Neural cell (in vitro differentiated cells): Measurements from ENCODE around the gene YPEL5. TPM values are rescaled to one million over a fixed set of nuclear protein-coding genes. Genes with fewer than 3 reads are reported as not detected.

Experiments
- H2AFZ ChIP-seq: fragments of 200-600, 300-800 bp; sonication (generic), shearing (Covaris generic); 2 replicates; pipeline ENCODE4 v1.6.0; 2014; ENCODE audit warnings: low read depth, mild to moderate bottlenecking, antibody characterized with exemption, low read length, moderate library complexity
- H3F3A ChIP-seq: fragments of 200-600 bp; shearing (Covaris generic); 2 replicates; pipeline ENCODE4 v1.6.1; 2016; ENCODE audit warnings: mild to moderate bottlenecking, moderate library complexity, mixed read lengths, antibody characterized with exemption, low read length; ENCODE audit not compliant: insufficient read depth, poor library complexity, severe bottlenecking
- H3K27ac ChIP-seq: fragments of 200-600, 300-800 bp; sonication (generic), shearing (Covaris generic); 2 replicates; pipeline ENCODE4 v1.5.1; 2014; ENCODE audit warnings: mild to moderate bottlenecking, low read length, moderate library complexity
- H3K27me3 ChIP-seq: fragments of 300-800, 200-600 bp; sonication (generic), shearing (Covaris generic); 2 replicates; pipeline ENCODE4 v1.6.0; 2014; ENCODE audit warnings: mild to moderate bottlenecking, low read depth, low read length, moderate library complexity; ENCODE audit not compliant: insufficient read depth
- H3K36me3 ChIP-seq: fragments of 300-800, 200-600 bp; sonication (generic), shearing (Covaris generic); 2 replicates; pipeline ENCODE4 v1.5.1; 2014; ENCODE audit warnings: mild to moderate bottlenecking, antibody characterized with exemption, low read length, moderate library complexity; ENCODE audit not compliant: insufficient read depth
- H3K4me2 ChIP-seq: fragments of 300-800, 200-600 bp; sonication (generic), shearing (Covaris generic); 2 replicates; pipeline ENCODE4 v1.6.0; 2014; ENCODE audit warnings: mild to moderate bottlenecking, low read length
- H3K4me3 ChIP-seq: fragments of 300-800, 200-600 bp; sonication (generic), shearing (Covaris generic); 2 replicates; pipeline ENCODE4 v1.5.1; 2014; ENCODE audit warnings: mild to moderate bottlenecking, low read length, moderate library complexity
- H3K79me2 ChIP-seq: fragments of 200-600 bp; shearing (Covaris generic); replicated peaks from 2 replicates; pipeline ENCODE4 v1.6.0; 2014; ENCODE audit warnings: mild to moderate bottlenecking, low read length, moderate library complexity; ENCODE audit not compliant: insufficient read depth
- H3K9ac ChIP-seq: fragments of 300-800, 200-600 bp; sonication (generic), shearing (Covaris generic); 2 replicates; pipeline ENCODE4 v1.6.1; 2016; ENCODE audit warnings: mild to moderate bottlenecking, low read length, mixed read lengths
- H3K9me2 ChIP-seq: fragments of 200-600 bp; shearing (Covaris generic); 2 replicates; pipeline ENCODE4 v1.6.1; 2016; ENCODE audit warnings: mild to moderate bottlenecking, low read length, mixed read lengths; ENCODE audit not compliant: insufficient read depth
- H3K9me3 ChIP-seq: fragments of 200-600, 300-800 bp; sonication (generic), shearing (Covaris generic); 2 replicates; pipeline ENCODE4 v1.6.1; 2016; ENCODE audit warnings: mild to moderate bottlenecking, mixed run types, low read length, moderate library complexity, mixed read lengths
- H4K20me1 ChIP-seq: fragments of 200-600 bp; shearing (Covaris generic); 2 replicates; pipeline ENCODE4 v1.6.1; 2016; ENCODE audit warnings: mild to moderate bottlenecking, mixed run types; ENCODE audit not compliant: insufficient read depth
- CTCF ChIP-seq: fragments of 450-650 bp; IDR thresholded peaks from 2 replicates; pipeline ENCODE4 v1.5.1; 2014; ENCODE audit warnings: antibody characterized with exemption, mild to moderate bottlenecking, moderate library complexity; ENCODE audit not compliant: poor library complexity, severe bottlenecking
- EP300 ChIP-seq: fragments of 450-650 bp; conservative IDR thresholded peaks from 2 replicates; pipeline ENCODE4 v1.6.1; 2014; ENCODE audit warnings: antibody characterized with exemption, mild to moderate bottlenecking, moderate library complexity; ENCODE audit not compliant: poor library complexity, severe bottlenecking
- EZH2 ChIP-seq: fragments of 200-600, 300-800 bp; shearing (Covaris generic), sonication (generic); IDR thresholded peaks from 2 replicates; pipeline ENCODE4 v1.6.1; 2014; ENCODE audit warnings: antibody characterized with exemption, low read length, borderline replicate concordance, mild to moderate bottlenecking; ENCODE audit not compliant: insufficient read depth, poor library complexity, severe bottlenecking
- MXI1 ChIP-seq: fragments of 450-650 bp; conservative IDR thresholded peaks from 2 replicates; pipeline ENCODE4 v1.6.1; 2014; ENCODE audit warnings: antibody characterized with exemption, mild to moderate bottlenecking; ENCODE audit not compliant: poor library complexity, severe bottlenecking
- POLR2AphosphoS5 ChIP-seq: IDR thresholded peaks from 2 replicates; pipeline ENCODE4 v1.6.1; 2012
- RAD21 ChIP-seq: fragments of 450-650 bp; conservative IDR thresholded peaks from 2 replicates; pipeline ENCODE4 v1.6.1; 2014; ENCODE audit warnings: antibody characterized with exemption, mild to moderate bottlenecking, moderate library complexity
- REST ChIP-seq: IDR thresholded peaks from 2 replicates; pipeline ENCODE4 v1.6.1; 2012; ENCODE audit warnings: borderline replicate concordance
- SMC3 ChIP-seq: fragments of 450-650 bp; conservative IDR thresholded peaks from 2 replicates; pipeline ENCODE4 v1.6.1; 2014; ENCODE audit warnings: antibody characterized with exemption, mild to moderate bottlenecking, moderate library complexity; ENCODE audit not compliant: poor library complexity
- TAF1 ChIP-seq: IDR thresholded peaks from 2 replicates; pipeline ENCODE4 v1.6.1; 2012; ENCODE audit warnings: low read depth
- polyA plus RNA-seq: library from polyadenylated mRNA; depleted of rRNA; stranded (reverse); fragments of >200 nt; gene quantifications from 2 replicates; pipeline ENCODE4 v1.2.3, GENCODE V29; 2014

Gene YPEL5
- polyA plus RNA-seq, 1 donor from 2014 or later, result 130 TPM

GRCh38 chr2:30179536-30179935, 32.7 kb downstream of the YPEL5 start:
- no peaks in the 10 kb centered on the region for H3K27me3 ChIP-seq
- no peak overlapping the region for H3K9ac ChIP-seq
- no peak overlapping the region for H3K27ac ChIP-seq
- no peaks in the 10 kb centered on the region for H3K9me3 ChIP-seq
- no peaks in the 10 kb centered on the region for H4K20me1 ChIP-seq
- H3K36me3 ChIP-seq, result no peaks in the 10 kb centered on the region
- H3K79me2 ChIP-seq, result no peaks in the 10 kb centered on the region
- no peak overlapping the region for H3K4me3 ChIP-seq
- H3K9me2 ChIP-seq, result no peaks in the 10 kb centered on the region
- H2AFZ ChIP-seq, result no peak overlapping the region
- TF ChIP-seq TAF1 (no peak), EP300 (no peak)
- H3F3A ChIP-seq, result no peaks in the 10 kb centered on the region
- no peak overlapping the region for H3K4me2 ChIP-seq

- Histone ChIP-seq H3K4me2 (no peak overlapping the region), H3K79me2 (no peaks in the 10 kb centered on the region), H3K27me3 (no peaks in the 10 kb centered on the region), H3K9me2 (no peaks in the 10 kb centered on the region), H2AFZ (no peak overlapping the region), H3K27ac (no peak overlapping the region), H4K20me1 (no peaks in the 10 kb centered on the region), H3K36me3 (no peaks in the 10 kb centered on the region), H3K9ac (no peak overlapping the region), H3K9me3 (no peaks in the 10 kb centered on the region), H3F3A (no peaks in the 10 kb centered on the region), H3K4me3 (no peak overlapping the region)
- TF ChIP-seq MXI1 (no peak), TAF1 (no peak), EP300 (no peak), RAD21 (no peak)
These were observed 33.4 kb downstream of the YPEL5 start for GRCh38 chr2:30180226-30180625.

- Histone ChIP-seq H3K4me3 (no peak overlapping the region), H4K20me1 (no peaks in the 10 kb centered on the region), H3K9me2 (no peaks in the 10 kb centered on the region), H3K79me2 (no peaks in the 10 kb centered on the region), H3K36me3 (no peaks in the 10 kb centered on the region), H3K9ac (no peak overlapping the region), H3K4me2 (no peak overlapping the region), H3F3A (no peaks in the 10 kb centered on the region), H3K27ac (no peak overlapping the region), H2AFZ (no peak overlapping the region), H3K27me3 (no peaks in the 10 kb centered on the region), H3K9me3 (no peaks in the 10 kb centered on the region)
- TF ChIP-seq RAD21, result no peak
- TF ChIP-seq CTCF, result no peak
These were observed 34.4 kb downstream of the YPEL5 start for GRCh38 chr2:30181176-30181575.

GRCh38 chr2:30184035-30184434, 37.2 kb downstream of the YPEL5 start:
- TF ChIP-seq MXI1, result no peak
- TF ChIP-seq TAF1, result no peak
- TF ChIP-seq CTCF, result no peak
- TF ChIP-seq EP300, result no peak
- TF ChIP-seq RAD21, result no peak
- TF ChIP-seq EZH2, result no peak
- no peak for TF ChIP-seq SMC3
- no peak for TF ChIP-seq POLR2AphosphoS5
- no peak for TF ChIP-seq REST
- Histone ChIP-seq H3F3A (no peaks in the 10 kb centered on the region), H3K9me2 (no peaks in the 10 kb centered on the region), H3K4me2 (no peak overlapping the region), H3K27ac (no peak overlapping the region), H3K27me3 (no peaks in the 10 kb centered on the region), H3K9me3 (no peaks in the 10 kb centered on the region), H4K20me1 (no peaks in the 10 kb centered on the region), H2AFZ (no peak overlapping the region), H3K36me3 (no peaks in the 10 kb centered on the region), H3K9ac (no peak overlapping the region), H3K79me2 (no peaks in the 10 kb centered on the region), H3K4me3 (no peak overlapping the region)
